Endodermal cell (in vitro differentiated cells): ENCODE measurements around the gene SCARF1. TPM values are rescaled to one million over a fixed set of nuclear protein-coding genes. Genes with fewer than 3 reads are reported as not detected.
"Not testable (repeated sequence)": the region's sequence is repeated elsewhere in the genome, so short reads cannot be mapped to it uniquely, and the experiment has no call there.

Experiments
- DNase-seq: peaks from one replicate; pipeline ENCODE4 v3.0.0-alpha.2; 2017
- H3K27ac ChIP-seq: 2 replicates; pipeline ENCODE4 v1.5.1; 2013; ENCODE audit warnings: mild to moderate bottlenecking, low read depth, low read length, moderate library complexity
- H3K27me3 ChIP-seq: 2 replicates; pipeline ENCODE4 v1.6.1; 2013; ENCODE audit warnings: mild to moderate bottlenecking, low read length, moderate library complexity; ENCODE audit not compliant: insufficient read depth, control insufficient read depth, poor library complexity, severe bottlenecking
- H3K36me3 ChIP-seq: 2 replicates; pipeline ENCODE4 v1.7.0; 2013; ENCODE audit warnings: mild to moderate bottlenecking, low read length, moderate library complexity; ENCODE audit not compliant: control insufficient read depth, insufficient read depth
- H3K4me1 ChIP-seq: one replicate; pipeline ENCODE4 v1.7.0; 2013; ENCODE audit warnings: low read length; ENCODE audit not compliant: control insufficient read depth, insufficient read depth
- H3K4me3 ChIP-seq: 2 replicates; pipeline ENCODE4 v1.5.1; 2013; ENCODE audit warnings: mild to moderate bottlenecking, low read length, moderate library complexity
- H3K9ac ChIP-seq: 2 replicates; pipeline ENCODE4 v1.6.1; 2013; ENCODE audit warnings: mild to moderate bottlenecking, low read length, moderate library complexity; ENCODE audit not compliant: poor library complexity, severe bottlenecking; ENCODE audit errors: extremely low read depth
- H3K9me3 ChIP-seq: 2 replicates; pipeline ENCODE4 v1.6.1; 2013; ENCODE audit warnings: mild to moderate bottlenecking, low read length, moderate library complexity; ENCODE audit not compliant: control insufficient read depth
- H3K27ac Mint-ChIP-seq: 2 replicates; pipeline ENCODE4 v1.8.0; 2020; ENCODE audit warnings: mixed read lengths
- H3K27me3 Mint-ChIP-seq: 2 replicates; pipeline ENCODE4 v1.8.0; 2021; ENCODE audit warnings: mild to moderate bottlenecking, mixed read lengths; ENCODE audit not compliant: insufficient read depth
- H3K36me3 Mint-ChIP-seq: 2 replicates; pipeline ENCODE4 v1.8.0; 2020; ENCODE audit warnings: low read depth, mixed read lengths
- H3K4me1 Mint-ChIP-seq: 2 replicates; pipeline ENCODE4 v1.8.0; 2020; ENCODE audit warnings: mixed read lengths
- H3K4me3 Mint-ChIP-seq: 2 replicates; pipeline ENCODE4 v1.8.0; 2020; ENCODE audit warnings: mild to moderate bottlenecking, moderate library complexity, mixed read lengths
- H3K9me3 Mint-ChIP-seq: 2 replicates; pipeline ENCODE4 v1.8.0; 2020; ENCODE audit warnings: mild to moderate bottlenecking, mixed read lengths
- CTCF ChIP-seq: fragments of 200-600 bp; sonication (generic); conservative IDR thresholded peaks from 2 replicates; pipeline ENCODE4 v1.5.0; 2021; ENCODE audit warnings: antibody characterized with exemption, mild to moderate bottlenecking
- WGBS, 2 experiments: methylation state at CpG; one replicate each; pipeline versions ENCODE4 v1.1.5 to v1.1.7; 2013; ENCODE audit warnings: missing lambda C conversion rate in 2 of 2, mixed read lengths in 1 of 2; ENCODE audit not compliant: insufficient coverage in 1 of 2, insufficient read length in 1 of 2; 5-methylcytosine and 5-hydroxymethylcytosine counted together
- total RNA-seq, 2 donors: library from RNA; stranded (reverse); fragmentation: NEBNext Ultra II Directional in 1 of 2; extraction: Animal tissue kit (Norgen Biotek cat#: 25700) in 1 of 2; gene quantifications; 2 replicates in 1 of 2; 3 replicates in 1 of 2; pipeline ENCODE4 v1.2.1, GENCODE V29; 2021

Gene SCARF1
- total RNA-seq, 2 donors from 2014 or later, result 0.75 to 0.89 TPM

- Mint-ChIP-seq H3K36me3 (peaks cover 93% of the 10 kb centered on the region), H3K27ac (no peak overlapping the region), H3K4me1 (no peaks in the 10 kb centered on the region), H3K27me3 (no peaks in the 10 kb centered on the region), H3K4me3 (no peak overlapping the region), H3K9me3 (no peaks in the 10 kb centered on the region)
- WGBS, 2 experiments, result 97 to 99% methylated on average over 13 of the region's 13 CpGs
- Histone ChIP-seq H3K9me3 (no peaks in the 10 kb centered on the region), H3K9ac (no peak overlapping the region), H3K4me1 (no peaks in the 10 kb centered on the region), H3K4me3 (no peak overlapping the region), H3K27me3 (no peaks in the 10 kb centered on the region), H3K27ac (no peak overlapping the region), H3K36me3 (peaks cover 93% of the 10 kb centered on the region)
- DNase-seq, result no peak
- no peak for TF ChIP-seq CTCF
These were observed 30.9 kb upstream of the SCARF1 start for GRCh38 chr17:1676401-1676800.

- Histone ChIP-seq H3K4me3 (no peak overlapping the region), H3K9me3 (no peaks in the 10 kb centered on the region), H3K27me3 (no peaks in the 10 kb centered on the region), H3K9ac (no peak overlapping the region), H3K27ac (no peak overlapping the region), H3K4me1 (no peaks in the 10 kb centered on the region), H3K36me3 (peaks cover 88% of the 10 kb centered on the region)
- Mint-ChIP-seq H3K4me1 (no peaks in the 10 kb centered on the region), H3K36me3 (peaks cover 85% of the 10 kb centered on the region), H3K4me3 (no peak overlapping the region), H3K27ac (no peak overlapping the region), H3K27me3 (no peaks in the 10 kb centered on the region), H3K9me3 (no peaks in the 10 kb centered on the region)
- DNase-seq, result no peak
- 96 to 97% methylated on average over 24 to 26 of the region's 26 CpGs for WGBS, 2 experiments
- no peak for TF ChIP-seq CTCF
These were observed 27.7 kb upstream of the SCARF1 start for GRCh38 chr17:1673041-1673785.

GRCh38 chr17:1663934-1664333, 18.4 kb upstream of the SCARF1 start:
- H3K4me1 Mint-ChIP-seq, H3K27me3 ChIP-seq, H3K9ac ChIP-seq, DNase-seq, H3K27ac ChIP-seq, H3K9me3 ChIP-seq, H3K4me3 Mint-ChIP-seq, H3K27ac Mint-ChIP-seq, H3K4me1 ChIP-seq, H3K27me3 Mint-ChIP-seq, H3K9me3 Mint-ChIP-seq, H3K4me3 ChIP-seq: not testable (repeated sequence)
- peaks cover 86% of the 10 kb centered on the region for H3K36me3 ChIP-seq
- peaks cover 86% of the 10 kb centered on the region for H3K36me3 Mint-ChIP-seq
- 86% methylated on average over 5 of the region's 5 CpGs; no CpG with 5 or more reads in 1 of the 2 experiments for WGBS, 2 experiments

- H3K27ac Mint-ChIP-seq, result no peak overlapping the region
- peaks cover 92% of the 10 kb centered on the region for H3K36me3 Mint-ChIP-seq
- Histone ChIP-seq H3K27me3 (no peaks in the 10 kb centered on the region), H3K9me3 (peaks cover 6% of the 10 kb centered on the region), H3K27ac (no peak overlapping the region), H3K4me3 (no peak overlapping the region), H3K36me3 (peaks cover 90% of the 10 kb centered on the region), H3K9ac (no peak overlapping the region), H3K4me1 (no peaks in the 10 kb centered on the region)
- no peak for TF ChIP-seq CTCF
- WGBS, 2 experiments, result 95 to 99% methylated on average over 12 of the region's 12 CpGs
- H3K4me1 Mint-ChIP-seq, result no peaks in the 10 kb centered on the region
- H3K4me3 Mint-ChIP-seq, result no peak overlapping the region
- H3K9me3 Mint-ChIP-seq, result no peaks in the 10 kb centered on the region
- DNase-seq, result no peak
- no peaks in the 10 kb centered on the region for H3K27me3 Mint-ChIP-seq
These were observed 15.5 kb upstream of the SCARF1 start for GRCh38 chr17:1661045-1661444.
